ENCODE data around the gene PLXNA2.

PLXNA2 gene

DNA sequence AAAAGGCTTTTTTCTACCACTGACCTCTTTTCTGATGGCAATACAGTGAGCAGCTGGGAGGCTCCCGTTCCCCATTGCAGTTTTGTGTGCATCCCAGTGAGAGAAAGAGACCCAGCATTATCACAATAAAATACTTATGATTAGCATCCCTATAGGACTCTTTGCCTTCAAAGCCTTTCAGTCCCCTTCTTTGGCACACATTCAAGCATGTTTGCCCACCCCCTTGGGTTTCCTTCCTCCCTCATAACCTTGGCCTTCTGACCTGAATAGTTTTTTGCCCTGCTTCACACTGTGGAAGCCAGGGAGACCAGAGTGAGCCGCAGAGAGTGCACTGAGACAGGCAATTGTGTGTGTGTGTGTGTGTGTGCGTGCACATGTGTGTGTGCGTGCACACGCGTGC, 13.2 kb upstream of the PLXNA2 start:
- Mint-ChIP-seq H3K36me3 (ENCODE audit: insufficient read depth) (no peaks in the 10 kb centered on the region), H3K27ac (no peak overlapping the region), H3K9me3 (no peaks in the 10 kb centered on the region), H3K4me1 (ENCODE audit: low read depth in 2 of 2) (no peaks in the 10 kb centered on the region), H3K27me3 (peaks cover 68 to 81% of the 10 kb centered on the region in 2 donors), H3K4me3 (no peak overlapping the region)
- ATAC-seq (replicated peaks) = no peak
- no peak for DNase-seq

DNA sequence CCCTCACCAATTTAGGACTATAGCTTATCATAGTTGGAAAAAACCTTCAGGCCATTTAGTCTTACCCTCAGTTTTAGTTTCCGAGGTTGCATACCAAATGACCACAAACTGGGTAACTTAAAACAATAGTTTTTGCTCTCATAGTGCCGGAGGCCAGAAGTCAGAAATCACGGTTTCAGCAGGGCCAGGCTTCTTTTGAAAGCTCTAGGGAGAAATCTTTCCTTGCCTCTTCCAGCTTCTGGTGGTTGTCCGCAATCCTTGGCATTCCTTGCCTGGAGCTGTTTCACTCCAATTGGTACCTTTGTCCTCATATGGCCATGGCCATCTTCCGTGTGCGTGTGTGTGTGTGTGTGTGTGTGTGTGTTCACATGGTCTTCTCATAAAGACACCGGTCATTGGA, 12.4 kb upstream of the PLXNA2 start:
- Mint-ChIP-seq H3K9me3 (no peaks in the 10 kb centered on the region), H3K27me3 (peaks cover 76 to 84% of the 10 kb centered on the region in 2 donors)
- no peak for ATAC-seq (replicated peaks)

DNA sequence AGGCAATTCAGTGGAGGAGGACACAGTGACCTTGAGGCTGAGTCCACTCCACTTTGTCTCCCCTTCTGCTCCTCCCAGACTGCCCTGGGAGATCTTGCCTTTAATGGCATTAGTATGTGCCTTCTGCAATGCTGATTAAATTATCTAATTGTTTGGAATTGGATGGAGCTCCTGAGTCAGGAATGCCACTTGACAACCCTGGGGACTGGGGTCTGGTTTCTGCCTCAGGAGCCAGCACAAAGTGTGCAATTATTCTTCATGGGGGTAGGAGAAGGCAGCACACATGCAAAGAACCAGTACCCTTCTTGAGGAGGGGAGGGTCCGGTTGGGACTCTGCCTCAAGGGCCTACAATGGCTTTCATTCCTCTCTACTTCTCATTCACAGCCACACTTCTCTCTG, 11.9 kb upstream of the PLXNA2 start:
- H3K27me3 Mint-ChIP-seq = peaks cover 81 to 85% of the 10 kb centered on the region in 2 donors
- H3K36me3 Mint-ChIP-seq (ENCODE audit: insufficient read depth) = no peaks in the 10 kb centered on the region
- no peak overlapping the region for H3K4me3 Mint-ChIP-seq
- H3K4me1 Mint-ChIP-seq (ENCODE audit: low read depth in 2 of 2) = no peaks in the 10 kb centered on the region
- no peak for ATAC-seq (replicated peaks)
- H3K27ac Mint-ChIP-seq = no peak overlapping the region
- no peaks in the 10 kb centered on the region for H3K9me3 Mint-ChIP-seq
- DNase-seq = no peak

More for the DNA sequence above, 12.4 kb upstream of the PLXNA2 start:
- no peaks in the 10 kb centered on the region for H3K4me1 Mint-ChIP-seq (ENCODE audit: low read depth in 2 of 2)
- H3K36me3 Mint-ChIP-seq (ENCODE audit: insufficient read depth) = no peaks in the 10 kb centered on the region
- no peak overlapping the region for H3K27ac Mint-ChIP-seq
- no peak overlapping the region for H3K4me3 Mint-ChIP-seq
- no peak for DNase-seq

DNA sequence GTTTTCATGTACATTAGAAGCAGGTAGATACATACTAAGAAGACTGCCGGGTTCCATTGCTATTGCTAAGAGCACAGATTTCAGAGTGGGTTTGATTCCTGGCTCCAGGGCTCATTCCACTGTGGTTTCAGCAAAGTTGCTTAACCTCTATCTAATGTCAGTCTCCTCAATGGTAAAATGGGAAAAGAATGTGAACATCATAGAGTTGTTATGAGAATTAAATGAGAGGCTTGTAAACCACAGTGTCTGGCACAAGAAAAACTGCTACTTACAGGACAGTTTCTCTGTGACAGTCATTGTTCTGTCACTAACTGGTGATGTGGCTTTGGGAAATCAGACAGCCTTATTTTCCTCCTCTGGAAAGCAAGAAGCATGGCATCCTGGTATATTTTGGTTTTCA, 10.7 kb upstream of the PLXNA2 start:
- no peaks in the 10 kb centered on the region for H3K4me1 Mint-ChIP-seq (ENCODE audit: low read depth in 2 of 2)
- no peak overlapping the region for H3K4me3 Mint-ChIP-seq
- DNase-seq (no peak), ATAC-seq (replicated peaks) (no peak)
- no peaks in the 10 kb centered on the region for H3K9me3 Mint-ChIP-seq
- no peak overlapping the region for H3K27ac Mint-ChIP-seq
- H3K27me3 Mint-ChIP-seq = peaks cover 87 to 91% of the 10 kb centered on the region in 2 donors
- H3K36me3 Mint-ChIP-seq (ENCODE audit: insufficient read depth) = no peaks in the 10 kb centered on the region

DNA sequence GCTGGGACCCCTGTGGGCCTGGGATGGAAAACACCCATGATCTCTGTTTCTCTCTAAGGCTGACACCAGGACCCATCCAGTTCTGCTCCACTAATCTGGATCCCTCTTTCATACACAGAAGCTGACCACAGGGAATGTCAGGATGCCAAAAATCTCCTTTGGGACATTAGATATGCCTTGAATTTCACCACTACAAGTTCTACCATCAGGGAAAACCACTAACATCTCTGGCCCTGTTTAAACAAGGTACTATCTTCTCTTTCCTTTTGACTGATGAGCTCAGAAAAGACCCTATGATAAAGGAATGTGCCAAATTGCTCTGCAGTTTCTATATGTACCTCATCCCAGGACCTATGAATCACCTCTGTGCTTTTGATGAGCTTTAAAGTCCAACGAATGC, 10.2 kb upstream of the PLXNA2 start:
- Mint-ChIP-seq H3K36me3 (ENCODE audit: insufficient read depth) (no peaks in the 10 kb centered on the region), H3K4me3 (no peak overlapping the region), H3K27me3 (peaks cover 82 to 94% of the 10 kb centered on the region in 2 donors), H3K9me3 (no peaks in the 10 kb centered on the region), H3K27ac (no peak overlapping the region), H3K4me1 (ENCODE audit: low read depth in 2 of 2) (no peaks in the 10 kb centered on the region)
- ATAC-seq (replicated peaks) (no peak), DNase-seq (no peak)

DNA sequence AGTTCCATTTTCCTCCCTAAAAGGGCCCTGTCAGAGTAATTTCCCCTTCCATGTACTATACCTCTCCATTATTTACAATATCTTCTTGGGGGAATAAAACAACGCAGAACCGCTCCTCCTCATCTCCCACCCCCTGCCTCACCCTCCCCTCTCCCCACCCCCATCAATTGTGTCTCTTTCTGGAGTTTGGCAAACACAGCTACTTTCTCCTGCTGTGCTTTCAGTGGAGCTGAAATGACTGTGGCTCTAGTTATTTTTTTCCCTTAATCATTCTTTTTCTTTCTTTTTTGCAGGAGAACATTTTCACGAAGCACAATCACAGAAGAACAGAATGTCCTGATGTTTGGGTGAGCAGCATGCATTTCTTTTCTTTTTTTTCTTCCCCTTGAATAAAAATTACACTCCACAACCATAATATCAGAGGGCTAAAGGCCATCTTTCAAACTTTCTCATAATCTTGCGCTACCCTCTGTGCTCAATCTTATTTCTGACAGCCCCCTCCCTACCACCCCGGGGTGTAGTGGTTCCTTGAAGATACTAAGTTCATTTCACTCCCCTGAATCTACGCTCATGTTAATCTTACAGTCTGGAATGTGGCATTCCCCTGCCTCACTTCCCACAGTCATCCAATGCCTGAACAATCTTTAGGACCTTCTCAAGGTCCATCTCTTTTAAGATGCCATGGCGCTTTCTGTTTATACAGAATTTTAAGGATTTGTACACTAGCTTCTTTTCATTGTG, 8.8 kb upstream of the PLXNA2 start:
- Mint-ChIP-seq H3K27me3 (peaks cover 75 to 91% of the 10 kb centered on the region in 2 donors), H3K27ac (no peak overlapping the region), H3K36me3 (ENCODE audit: insufficient read depth) (no peaks in the 10 kb centered on the region), H3K9me3 (no peaks in the 10 kb centered on the region), H3K4me1 (ENCODE audit: low read depth in 2 of 2) (no peaks in the 10 kb centered on the region), H3K4me3 (no peak overlapping the region)
- no peak for ATAC-seq (replicated peaks)
- DNase-seq = no peak

DNA sequence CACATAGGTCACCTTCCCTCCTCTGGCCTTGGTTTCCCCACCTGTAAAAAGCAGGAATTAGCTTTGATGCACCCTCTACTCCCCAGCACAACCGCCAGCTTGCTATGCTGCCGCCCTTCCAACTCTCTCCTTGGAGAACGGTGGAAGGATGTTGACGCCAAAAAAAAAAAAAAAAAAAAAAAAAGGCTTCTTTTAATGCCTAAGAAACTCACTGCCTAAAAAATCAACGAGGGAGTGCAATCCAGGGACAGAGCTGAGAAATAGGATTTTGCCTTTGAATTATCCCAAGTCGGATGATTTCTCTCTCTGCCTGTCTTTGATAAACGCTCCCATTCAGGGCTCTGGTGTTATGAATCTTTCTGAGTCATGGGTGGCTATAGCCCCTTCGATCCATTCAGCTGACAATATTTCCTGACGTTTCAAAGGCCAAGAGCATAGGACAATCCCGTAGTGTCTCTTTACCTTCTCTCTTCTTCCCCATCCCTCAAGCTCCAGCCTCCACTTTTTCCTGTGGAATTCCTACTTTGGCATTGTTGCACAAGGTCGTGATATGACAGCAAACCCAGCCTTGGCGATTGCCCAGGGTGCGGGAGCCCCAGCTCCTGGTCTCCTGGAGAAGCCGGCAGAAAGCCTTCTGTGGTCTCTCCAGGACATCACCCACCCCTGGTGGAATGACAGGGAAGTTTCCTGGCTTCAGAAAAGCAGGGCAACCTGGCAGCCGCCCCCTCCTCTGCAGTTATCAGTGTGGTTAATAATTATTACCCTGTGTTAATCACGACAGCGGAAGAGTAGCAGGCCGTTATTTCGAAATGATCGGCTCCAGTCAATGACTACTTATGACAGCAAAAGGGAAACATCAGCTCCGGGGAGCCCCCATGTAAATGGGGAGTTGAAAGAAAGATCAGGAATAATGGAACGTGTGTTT, 8.0 kb upstream of the PLXNA2 start:
- no peaks in the 10 kb centered on the region for H3K4me1 Mint-ChIP-seq (ENCODE audit: low read depth in 2 of 2)
- ATAC-seq (replicated peaks) (no peak), DNase-seq (no peak)
- no peak overlapping the region for H3K27ac Mint-ChIP-seq
- H3K4me3 Mint-ChIP-seq = no peak overlapping the region
- H3K27me3 Mint-ChIP-seq = peaks cover 67 to 83% of the 10 kb centered on the region in 2 donors
- no peaks in the 10 kb centered on the region for H3K9me3 Mint-ChIP-seq
- H3K36me3 Mint-ChIP-seq (ENCODE audit: insufficient read depth) = no peaks in the 10 kb centered on the region

DNA sequence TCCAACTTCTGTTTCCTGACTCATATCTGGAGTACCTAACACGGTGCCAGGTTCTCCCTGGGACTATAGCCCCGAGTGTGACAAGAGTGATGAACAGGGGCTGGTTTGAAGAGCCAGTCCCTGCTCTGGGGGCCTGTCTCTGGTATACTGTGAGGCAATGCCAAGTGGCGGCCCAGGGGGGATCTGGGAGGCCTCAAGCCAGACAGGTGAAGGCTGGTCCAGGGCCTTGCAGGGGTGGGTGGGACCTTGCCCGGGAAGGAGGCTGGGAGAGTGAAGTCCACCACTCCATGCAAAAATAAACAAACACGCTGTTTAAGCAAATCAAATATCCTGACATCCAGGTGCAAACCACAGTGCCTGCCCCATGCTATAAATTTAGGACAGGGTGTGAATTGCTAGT, 6.8 kb upstream of the PLXNA2 start:
- H3K4me1 Mint-ChIP-seq (ENCODE audit: low read depth in 2 of 2) = no peaks in the 10 kb centered on the region
- H3K36me3 Mint-ChIP-seq (ENCODE audit: insufficient read depth) = no peaks in the 10 kb centered on the region
- no peak overlapping the region for H3K4me3 Mint-ChIP-seq
- H3K27me3 Mint-ChIP-seq = peaks cover 56 to 71% of the 10 kb centered on the region in 2 donors
- ATAC-seq (replicated peaks) = no peak
- H3K27ac Mint-ChIP-seq = no peak overlapping the region
- no peaks in the 10 kb centered on the region for H3K9me3 Mint-ChIP-seq
- no peak for DNase-seq

DNA sequence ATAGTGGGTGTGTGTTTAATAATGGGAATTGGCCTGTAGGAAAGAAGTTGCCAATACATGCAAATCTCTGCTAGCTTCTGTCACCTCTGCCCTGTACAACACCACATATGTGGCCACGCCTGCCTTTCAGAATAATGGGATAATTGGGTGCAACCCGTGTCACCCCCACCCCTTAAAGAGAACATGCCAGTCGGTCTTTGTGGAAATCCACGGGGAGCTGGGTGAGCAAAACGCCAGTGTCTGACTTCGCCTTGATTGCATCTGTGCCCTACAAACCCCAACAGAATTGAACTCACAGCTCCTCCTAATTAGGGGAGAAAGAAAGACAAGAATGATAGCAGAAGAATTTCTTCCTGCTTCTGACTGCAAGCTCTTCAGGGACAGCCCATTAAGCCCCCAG, 6.4 kb upstream of the PLXNA2 start:
- H3K4me1 Mint-ChIP-seq (ENCODE audit: low read depth in 2 of 2) = no peaks in the 10 kb centered on the region
- peaks cover 54 to 67% of the 10 kb centered on the region in 2 donors for H3K27me3 Mint-ChIP-seq
- H3K27ac Mint-ChIP-seq = no peak overlapping the region
- H3K9me3 Mint-ChIP-seq = no peaks in the 10 kb centered on the region
- no peak overlapping the region for H3K4me3 Mint-ChIP-seq
- H3K36me3 Mint-ChIP-seq (ENCODE audit: insufficient read depth) = no peaks in the 10 kb centered on the region
- ATAC-seq (replicated peaks) = no peak
- DNase-seq = no peak

DNA sequence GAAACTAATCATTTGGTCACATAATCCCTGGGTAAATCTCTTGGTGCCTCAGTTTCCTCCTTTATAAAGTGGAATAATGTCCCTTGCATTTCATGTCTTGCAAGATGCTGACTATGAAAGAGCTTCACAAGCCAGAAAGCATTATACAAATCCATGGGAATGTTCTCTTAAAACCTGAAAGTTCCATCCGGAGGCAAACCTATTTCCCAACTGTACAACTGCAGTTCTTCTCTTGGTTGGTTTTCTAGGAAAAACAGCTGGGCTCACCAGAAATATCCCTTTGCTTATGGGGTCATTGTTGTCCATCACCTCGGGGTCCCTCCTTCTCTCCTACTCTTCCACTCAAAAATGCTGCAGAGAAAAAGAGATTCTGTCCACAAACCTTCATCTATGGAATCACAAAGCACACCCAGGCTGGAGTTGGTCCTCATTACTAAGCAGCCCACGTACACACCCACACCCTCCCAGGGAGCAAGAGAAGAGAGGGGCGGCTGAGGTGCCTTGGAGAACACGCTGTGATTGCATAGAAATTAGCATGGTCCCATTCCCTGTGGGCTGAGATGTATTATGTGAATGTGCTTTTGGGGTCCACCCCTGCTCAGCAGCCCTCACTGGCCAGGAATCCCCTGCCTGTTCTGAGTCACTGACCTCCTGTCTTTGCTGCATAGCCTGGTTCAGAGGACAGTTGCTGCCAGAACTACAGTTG, 5.0 kb upstream of the PLXNA2 start:
- no peak overlapping the region for H3K4me3 Mint-ChIP-seq
- peaks cover 8 to 11% of the 10 kb centered on the region in 2 donors for H3K4me1 Mint-ChIP-seq (ENCODE audit: low read depth in 2 of 2)
- H3K36me3 Mint-ChIP-seq (ENCODE audit: insufficient read depth) = no peaks in the 10 kb centered on the region
- ATAC-seq (replicated peaks) (no peak), DNase-seq (no peak)
- H3K9me3 Mint-ChIP-seq = no peaks in the 10 kb centered on the region
- H3K27ac Mint-ChIP-seq = no peak overlapping the region
- H3K27me3 Mint-ChIP-seq = peaks cover 45 to 53% of the 10 kb centered on the region in 2 donors

DNA sequence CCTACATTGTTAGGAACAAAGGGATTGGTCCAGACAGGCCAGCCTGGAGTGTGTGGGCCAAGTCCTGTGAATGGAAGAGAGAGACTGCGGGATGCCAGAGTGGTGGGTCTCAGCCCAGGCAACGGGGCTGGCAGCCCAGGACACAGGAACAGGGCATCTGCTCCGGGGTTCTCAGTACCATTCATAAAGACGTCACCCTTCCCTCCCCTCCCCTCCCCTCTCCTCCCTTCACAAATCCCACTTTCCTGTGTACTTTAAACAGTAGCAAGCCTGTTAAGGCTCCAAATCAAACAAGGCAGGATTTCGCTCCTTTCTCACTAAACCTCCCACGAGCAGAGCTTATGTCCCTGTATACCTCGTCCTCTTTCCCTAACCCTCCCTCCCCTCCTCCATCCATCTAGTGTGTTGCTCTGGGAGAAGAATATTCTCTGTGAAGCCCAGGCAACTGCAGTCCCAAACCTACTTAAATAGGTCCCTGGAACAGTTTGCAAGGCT, 4.2 kb upstream of the PLXNA2 start:
- no peak for ATAC-seq (replicated peaks)
- peaks cover 39 to 45% of the 10 kb centered on the region in 2 donors for H3K27me3 Mint-ChIP-seq
- H3K4me1 Mint-ChIP-seq (ENCODE audit: low read depth in 2 of 2) = peaks cover 11% of the 10 kb centered on the region in 2 donors
- no peaks in the 10 kb centered on the region for H3K36me3 Mint-ChIP-seq (ENCODE audit: insufficient read depth)
- DNase-seq = no peak
- no peaks in the 10 kb centered on the region for H3K9me3 Mint-ChIP-seq
- no peak overlapping the region for H3K4me3 Mint-ChIP-seq
- H3K27ac Mint-ChIP-seq = no peak overlapping the region

DNA sequence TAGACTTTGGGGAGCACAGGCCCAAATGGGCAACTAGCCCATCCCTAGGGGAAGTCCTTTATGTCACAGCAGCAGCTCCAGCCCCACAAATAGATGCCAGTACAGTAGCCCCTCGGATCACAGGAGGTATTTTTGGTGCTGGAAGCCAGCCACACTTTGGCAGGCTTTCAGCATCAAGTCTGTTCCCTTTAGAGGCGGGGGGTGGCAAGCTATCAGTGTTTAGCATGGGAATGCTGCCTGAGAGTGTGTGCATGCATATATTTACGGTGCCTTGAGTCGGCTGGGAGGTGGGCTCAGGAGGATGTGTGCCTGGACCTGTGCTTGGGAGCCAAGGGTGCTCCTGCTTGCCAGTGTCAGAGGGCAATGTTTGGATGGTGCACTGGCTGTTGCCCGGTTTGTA, 3.5 kb upstream of the PLXNA2 start:
- H3K27me3 Mint-ChIP-seq = peaks cover 34 to 40% of the 10 kb centered on the region in 2 donors
- H3K4me3 Mint-ChIP-seq = no peak overlapping the region
- peaks cover 11 to 14% of the 10 kb centered on the region in 2 donors for H3K4me1 Mint-ChIP-seq (ENCODE audit: low read depth in 2 of 2)
- no peak for DNase-seq
- H3K9me3 Mint-ChIP-seq = no peaks in the 10 kb centered on the region
- no peak for ATAC-seq (replicated peaks)
- H3K36me3 Mint-ChIP-seq (ENCODE audit: insufficient read depth) = no peaks in the 10 kb centered on the region
- no peak overlapping the region for H3K27ac Mint-ChIP-seq

DNA sequence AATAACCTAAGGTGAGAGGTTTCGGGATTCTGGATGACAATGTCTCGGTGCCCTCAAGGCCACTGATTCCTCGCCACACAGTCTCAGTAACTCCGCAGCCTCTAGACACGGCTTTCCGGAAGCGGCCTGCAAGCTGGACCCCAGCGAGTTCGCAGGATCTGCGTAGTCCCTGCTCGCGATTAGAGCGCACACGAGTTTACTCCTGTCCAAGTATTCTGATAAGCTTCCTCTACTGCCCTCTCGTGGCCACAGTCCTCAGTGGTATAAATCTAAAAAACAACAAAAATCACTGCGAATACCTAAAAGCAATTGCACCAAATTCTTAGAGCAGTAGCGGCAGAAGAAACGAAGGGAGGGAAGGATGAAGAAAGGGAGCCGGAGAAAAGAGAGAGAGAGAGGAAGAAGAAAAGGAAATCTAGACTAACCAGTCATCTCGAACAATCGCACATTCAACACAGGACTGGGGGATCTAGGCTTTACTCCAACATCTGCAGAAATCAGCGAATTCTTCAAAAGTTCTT, 1.1 kb upstream of the PLXNA2 start:
- ATAC-seq (replicated peaks) = peak; percentile 65
- peak; percentile 70 to 78 (median 77) for DNase-seq
- peak overlapping the region; percentile 90 to 92 for H3K4me3 Mint-ChIP-seq
- H3K36me3 Mint-ChIP-seq (ENCODE audit: insufficient read depth) = no peaks in the 10 kb centered on the region
- peaks cover 21 to 37% of the 10 kb centered on the region in 2 donors for H3K27me3 Mint-ChIP-seq
- H3K9me3 Mint-ChIP-seq = no peaks in the 10 kb centered on the region
- H3K27ac Mint-ChIP-seq = peak overlapping the region; percentile 85 to 89
- peaks cover 11 to 18% of the 10 kb centered on the region in 2 donors for H3K4me1 Mint-ChIP-seq (ENCODE audit: low read depth in 2 of 2)
